ENCODE measurements around the gene PHKA2.
A peak's percentile ranks its signal among the peaks of the same experiment; 100 is the strongest.

Gene PHKA2

GRCh38 chrX:18896680-18897544, 87.0 kb downstream of the PHKA2 start:
- Histone ChIP-seq H3K4me1 (ENCODE audit: insufficient read depth, low read length) (peaks cover 4% of the 10 kb centered on the region; the same call in 1 of the 2 replicates), H3K9ac (ENCODE audit: low read depth, low read length) (no peak overlapping the region), H3K9me3 (ENCODE audit: control insufficient read depth, insufficient read depth, low read length) (no peaks in the 10 kb centered on the region), H3K36me3 (ENCODE audit: insufficient read depth, low read length) (no peaks in the 10 kb centered on the region)

GRCh38 chrX:18895189-18895951, 88.5 kb downstream of the PHKA2 start:
- H3K9me3 ChIP-seq (ENCODE audit: control insufficient read depth, insufficient read depth, low read length), result no peaks in the 10 kb centered on the region
- H3K4me1 ChIP-seq (ENCODE audit: insufficient read depth, low read length), result no peaks in the 10 kb centered on the region
- H3K9ac ChIP-seq (ENCODE audit: low read depth, low read length), result no peak overlapping the region
- no peaks in the 10 kb centered on the region for H3K36me3 ChIP-seq (ENCODE audit: insufficient read depth, low read length)

- no peaks in the 10 kb centered on the region for H3K36me3 ChIP-seq (ENCODE audit: insufficient read depth, low read length)
- no peaks in the 10 kb centered on the region for H3K9me3 ChIP-seq (ENCODE audit: control insufficient read depth, insufficient read depth, low read length)
- no peak overlapping the region for H3K9ac ChIP-seq (ENCODE audit: low read depth, low read length)
- H3K4me1 ChIP-seq (ENCODE audit: insufficient read depth, low read length), result peaks cover 3% of the 10 kb centered on the region; the same call in 1 of the 2 replicates
Observed at GRCh38 chrX:18894156-18894555, 89.8 kb downstream of the PHKA2 start.

GRCh38 chrX:18893536-18893935, 90.4 kb downstream of the PHKA2 start:
- no peaks in the 10 kb centered on the region for H3K9me3 ChIP-seq (ENCODE audit: control insufficient read depth, insufficient read depth, low read length)
- peaks cover 3% of the 10 kb centered on the region; the same call in 1 of the 2 replicates for H3K4me1 ChIP-seq (ENCODE audit: insufficient read depth, low read length)
- no peak overlapping the region for H3K9ac ChIP-seq (ENCODE audit: low read depth, low read length)
- no peaks in the 10 kb centered on the region for H3K36me3 ChIP-seq (ENCODE audit: insufficient read depth, low read length)

GRCh38 chrX:18892899-18893298, 91.0 kb downstream of the PHKA2 start:
- Histone ChIP-seq H3K4me1 (ENCODE audit: insufficient read depth, low read length) (peaks cover 3% of the 10 kb centered on the region; the same call in 1 of the 2 replicates), H3K36me3 (ENCODE audit: insufficient read depth, low read length) (no peaks in the 10 kb centered on the region), H3K9me3 (ENCODE audit: control insufficient read depth, insufficient read depth, low read length) (no peaks in the 10 kb centered on the region), H3K9ac (ENCODE audit: low read depth, low read length) (no peak overlapping the region)

- Histone ChIP-seq H3K9me3 (ENCODE audit: control insufficient read depth, insufficient read depth, low read length) (no peaks in the 10 kb centered on the region), H3K36me3 (ENCODE audit: insufficient read depth, low read length) (no peaks in the 10 kb centered on the region), H3K9ac (ENCODE audit: low read depth, low read length) (no peak overlapping the region), H3K4me1 (ENCODE audit: insufficient read depth, low read length) (peaks cover 10% of the 10 kb centered on the region)
Observed at GRCh38 chrX:18891548-18891945, 92.4 kb downstream of the PHKA2 start.

- H3K9ac ChIP-seq (ENCODE audit: low read depth, low read length), result no peak overlapping the region
- peaks cover 10% of the 10 kb centered on the region for H3K4me1 ChIP-seq (ENCODE audit: insufficient read depth, low read length)
- H3K36me3 ChIP-seq (ENCODE audit: insufficient read depth, low read length), result no peaks in the 10 kb centered on the region
- no peaks in the 10 kb centered on the region for H3K9me3 ChIP-seq (ENCODE audit: control insufficient read depth, insufficient read depth, low read length)
Observed at GRCh38 chrX:18890724-18891547, 93.0 kb downstream of the PHKA2 start.

GRCh38 chrX:18890049-18890381, 93.9 kb downstream of the PHKA2 start:
- Histone ChIP-seq H3K4me1 (ENCODE audit: insufficient read depth, low read length) (peaks cover 19% of the 10 kb centered on the region), H3K36me3 (ENCODE audit: insufficient read depth, low read length) (no peaks in the 10 kb centered on the region), H3K9ac (ENCODE audit: low read depth, low read length) (no peak overlapping the region), H3K9me3 (ENCODE audit: control insufficient read depth, insufficient read depth, low read length) (no peaks in the 10 kb centered on the region)

- Histone ChIP-seq H3K9ac (ENCODE audit: low read depth, low read length) (no peak overlapping the region), H3K4me1 (ENCODE audit: insufficient read depth, low read length) (peaks cover 22% of the 10 kb centered on the region), H3K9me3 (ENCODE audit: control insufficient read depth, insufficient read depth, low read length) (no peaks in the 10 kb centered on the region), H3K36me3 (ENCODE audit: insufficient read depth, low read length) (no peaks in the 10 kb centered on the region)
Observed at GRCh38 chrX:18889346-18890048, 94.4 kb downstream of the PHKA2 start.

- Histone ChIP-seq H3K36me3 (ENCODE audit: insufficient read depth, low read length) (no peaks in the 10 kb centered on the region), H3K9ac (ENCODE audit: low read depth, low read length) (no peak overlapping the region)
Observed at GRCh38 chrX:18888281-18888680, 95.6 kb downstream of the PHKA2 start.

GRCh38 chrX:18887825-18888212, 96.1 kb downstream of the PHKA2 start:
- H3K4me1 ChIP-seq (ENCODE audit: insufficient read depth, low read length), result peaks cover 31% of the 10 kb centered on the region
- no peak overlapping the region for H3K9ac ChIP-seq (ENCODE audit: low read depth, low read length)

More at GRCh38 chrX:18888281-18888680, 95.6 kb downstream of the PHKA2 start:
- Histone ChIP-seq H3K9me3 (ENCODE audit: control insufficient read depth, insufficient read depth, low read length) (no peaks in the 10 kb centered on the region), H3K4me1 (ENCODE audit: insufficient read depth, low read length) (peaks cover 28% of the 10 kb centered on the region)

GRCh38 chrX:18887177-18887824, 96.6 kb downstream of the PHKA2 start:
- Histone ChIP-seq H3K9ac (ENCODE audit: low read depth, low read length) (peak overlapping the region; percentile 49; the same call in 1 of the 2 replicates), H3K36me3 (ENCODE audit: insufficient read depth, low read length) (no peaks in the 10 kb centered on the region), H3K4me1 (ENCODE audit: insufficient read depth, low read length) (peaks cover 31% of the 10 kb centered on the region), H3K9me3 (ENCODE audit: control insufficient read depth, insufficient read depth, low read length) (no peaks in the 10 kb centered on the region)

More at GRCh38 chrX:18887825-18888212, 96.1 kb downstream of the PHKA2 start:
- H3K36me3 ChIP-seq (ENCODE audit: insufficient read depth, low read length), result no peaks in the 10 kb centered on the region
- no peaks in the 10 kb centered on the region for H3K9me3 ChIP-seq (ENCODE audit: control insufficient read depth, insufficient read depth, low read length)

GRCh38 chrX:18886344-18887161, 97.4 kb downstream of the PHKA2 start:
- H3K36me3 ChIP-seq (ENCODE audit: insufficient read depth, low read length), result no peaks in the 10 kb centered on the region
- H3K9ac ChIP-seq (ENCODE audit: low read depth, low read length), result peak overlapping the region; percentile 49
- H3K4me1 ChIP-seq (ENCODE audit: insufficient read depth, low read length), result peaks cover 31% of the 10 kb centered on the region
- H3K9me3 ChIP-seq (ENCODE audit: control insufficient read depth, insufficient read depth, low read length), result no peaks in the 10 kb centered on the region
